Tibial nerve (tissue), 3 donors: ENCODE data around the gene RANGRF.
A peak's percentile ranks its signal among the peaks of the same experiment; 100 is the strongest.

Experiments used
- CTCF ChIP-seq, 5 experiments: fragments of 200-600 bp in 3 of 5; fragments of 450-650 bp in 2 of 5; sonication (generic) in 3 of 5; IDR thresholded peaks; one replicate each; pipeline ENCODE4 v1.5.1; 2016 to 2019; ENCODE audit warnings: antibody characterized with exemption in 5 of 5, mild to moderate bottlenecking in 3 of 5, moderate library complexity in 2 of 5
- POLR2A ChIP-seq, 2 donors: fragments of 450-650 bp; IDR thresholded peaks; one replicate each; pipeline ENCODE4 v1.6.1; 2017; ENCODE audit warnings: antibody characterized with exemption in 2 of 2, mild to moderate bottlenecking in 2 of 2, moderate library complexity in 2 of 2

- TF ChIP-seq CTCF (IDR thresholded peaks at IDR 0.05): no peak
- TF ChIP-seq POLR2A (IDR thresholded peaks at IDR 0.05): peak in 1 of 2 donors; percentile 75
Measured at GRCh38 chr17:8248751-8249607, 39.5 kb upstream of the RANGRF start, which contains the start of gene PFAS.
